Mucosa of rectum (tissue), 2 donors: Measurements from ENCODE around the gene NHERF1.

Experiments
- H3K27ac ChIP-seq, 2 donors: one replicate each; pipeline ENCODE4 v1.7.0; 2013; ENCODE audit warnings: inconsistent platforms in 2 of 2, low read depth in 2 of 2, low read length in 2 of 2
- H3K27me3 ChIP-seq, 2 donors: one replicate each; pipeline ENCODE4 v1.7.0; 2013; ENCODE audit warnings: low read length in 2 of 2; ENCODE audit not compliant: control insufficient read depth in 2 of 2, insufficient read depth in 2 of 2
- H3K36me3 ChIP-seq, 2 donors: one replicate each; pipeline ENCODE4 v1.7.0; 2013; ENCODE audit warnings: low read length in 2 of 2; ENCODE audit not compliant: control insufficient read depth in 2 of 2, insufficient read depth in 2 of 2
- H3K4me1 ChIP-seq, 2 donors: one replicate each; pipeline ENCODE4 v1.7.0; 2013; ENCODE audit warnings: low read length in 2 of 2, mild to moderate bottlenecking in 1 of 2; ENCODE audit not compliant: control insufficient read depth in 2 of 2, insufficient read depth in 2 of 2
- H3K4me3 ChIP-seq, 2 donors: one replicate each; pipeline ENCODE4 v1.7.0; 2013; ENCODE audit warnings: low read length in 2 of 2
- H3K9ac ChIP-seq, 2 donors: one replicate each; pipeline ENCODE4 v1.7.0; 2013; ENCODE audit warnings: low read length in 2 of 2, low read depth in 1 of 2, mild to moderate bottlenecking in 1 of 2
- H3K9me3 ChIP-seq, 2 donors: one replicate each; pipeline ENCODE4 v1.7.0; 2013; ENCODE audit warnings: low read length in 2 of 2; ENCODE audit not compliant: control insufficient read depth in 2 of 2
- donor health status: healthy.
- donor health status: Normal muscosa, but diverticular disease.

NHERF1 gene

GRCh38 chr17:74803971-74804370 lies 55.5 kb downstream of the NHERF1 start:
- H3K4me1 ChIP-seq, result no peaks in the 10 kb centered on the region
- no peak overlapping the region for H3K9ac ChIP-seq
- H3K36me3 ChIP-seq, result peaks cover 10 to 23% of the 10 kb centered on the region in 2 donors

DNA sequence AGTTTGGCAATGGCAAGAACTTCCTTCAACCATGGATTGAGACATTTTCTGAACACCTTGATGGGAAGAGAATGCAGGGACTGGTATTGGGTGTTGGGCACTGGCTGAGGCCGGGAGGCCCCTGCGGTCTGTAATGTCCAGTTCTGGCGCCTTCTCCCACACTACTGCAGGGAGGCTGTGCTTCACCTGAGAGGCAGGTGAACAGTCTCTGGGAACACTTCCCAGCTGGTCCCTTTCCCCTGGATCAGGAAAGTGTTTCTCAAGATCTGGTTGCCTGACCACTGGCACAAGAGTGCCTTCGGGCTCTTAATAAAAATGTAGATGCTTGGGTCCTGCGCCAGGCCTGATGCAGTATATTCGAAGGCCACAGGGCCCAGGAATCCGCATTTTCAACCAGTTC lies 56.3 kb downstream of the NHERF1 start:
- no peaks in the 10 kb centered on the region for H3K4me1 ChIP-seq
- H3K9ac ChIP-seq, result no peak overlapping the region
- no peak overlapping the region for H3K27ac ChIP-seq
- H3K9me3 ChIP-seq, result no peaks in the 10 kb centered on the region
- no peak overlapping the region for H3K4me3 ChIP-seq
- no peaks in the 10 kb centered on the region for H3K27me3 ChIP-seq
- peaks cover 9 to 17% of the 10 kb centered on the region in 2 donors for H3K36me3 ChIP-seq

More at GRCh38 chr17:74803971-74804370, 55.5 kb downstream of the NHERF1 start:
- Histone ChIP-seq H3K9me3 (no peaks in the 10 kb centered on the region), H3K27ac (no peak overlapping the region), H3K4me3 (no peak overlapping the region), H3K27me3 (no peaks in the 10 kb centered on the region)

- H3K27me3 ChIP-seq, result no peaks in the 10 kb centered on the region
- H3K36me3 ChIP-seq, result peaks cover 4 to 18% of the 10 kb centered on the region in 2 donors
- H3K9ac ChIP-seq, result no peak overlapping the region
- H3K4me1 ChIP-seq, result no peaks in the 10 kb centered on the region
- no peak overlapping the region for H3K27ac ChIP-seq
- no peak overlapping the region for H3K4me3 ChIP-seq
- no peaks in the 10 kb centered on the region for H3K9me3 ChIP-seq
Observed at GRCh38 chr17:74805591-74805991, 57.2 kb downstream of the NHERF1 start.

DNA sequence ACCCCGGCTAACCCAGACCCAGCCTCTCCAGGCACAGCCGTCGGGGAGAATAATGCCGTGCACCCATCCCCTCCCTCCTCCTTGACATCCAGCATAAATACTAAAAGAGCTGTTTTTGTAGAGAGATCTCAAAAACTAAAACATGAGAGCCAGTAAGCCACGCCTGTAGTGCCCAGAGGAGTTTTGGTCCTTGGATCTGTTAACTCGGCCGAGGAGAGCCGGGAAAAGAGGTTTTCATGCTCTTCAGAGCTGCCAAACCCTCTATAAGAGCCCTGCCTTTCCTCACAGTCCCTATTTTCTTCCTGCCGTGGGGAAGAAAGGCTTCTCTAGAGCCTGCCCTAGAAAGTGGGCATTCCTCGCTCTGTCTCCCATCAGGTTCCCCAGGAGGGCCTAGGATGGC lies 57.9 kb downstream of the NHERF1 start:
- no peak overlapping the region for H3K4me3 ChIP-seq
- H3K36me3 ChIP-seq, result peaks cover 0 to 12% of the 10 kb centered on the region in 2 donors
- H3K4me1 ChIP-seq, result no peaks in the 10 kb centered on the region
- H3K27me3 ChIP-seq, result no peaks in the 10 kb centered on the region
- no peak overlapping the region for H3K9ac ChIP-seq
- no peak overlapping the region for H3K27ac ChIP-seq
- H3K9me3 ChIP-seq, result no peaks in the 10 kb centered on the region

GRCh38 chr17:74807441-74807840 lies 59.0 kb downstream of the NHERF1 start:
- Histone ChIP-seq H3K4me3 (no peak overlapping the region), H3K9ac (no peak overlapping the region), H3K4me1 (no peaks in the 10 kb centered on the region), H3K27ac (no peak overlapping the region), H3K27me3 (no peaks in the 10 kb centered on the region), H3K9me3 (no peaks in the 10 kb centered on the region), H3K36me3 (peaks cover 0 to 7% of the 10 kb centered on the region in 2 donors)

DNA sequence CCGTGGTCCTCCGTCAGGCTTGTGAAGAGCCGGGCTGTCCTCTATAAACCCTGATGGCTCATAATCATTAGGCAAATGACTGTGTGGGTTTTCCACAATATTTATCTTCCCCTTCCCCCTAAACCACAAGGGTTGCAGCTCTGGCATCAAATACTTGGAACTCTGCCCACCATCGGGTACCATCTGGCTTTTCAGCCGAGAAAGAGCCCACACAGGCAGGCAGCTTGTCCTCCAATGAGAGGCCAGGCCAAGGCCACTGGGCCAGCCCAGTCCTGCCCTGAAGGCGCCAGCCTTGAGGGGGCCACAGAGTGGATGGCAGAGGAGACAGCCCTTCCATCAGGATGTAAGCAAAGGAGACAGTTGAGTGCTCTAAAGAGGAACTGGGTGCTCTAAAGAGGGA lies 59.5 kb downstream of the NHERF1 start:
- Histone ChIP-seq H3K4me3 (no peak overlapping the region), H3K36me3 (peaks cover 0 to 8% of the 10 kb centered on the region in 2 donors), H3K4me1 (no peaks in the 10 kb centered on the region), H3K27me3 (no peaks in the 10 kb centered on the region), H3K9me3 (no peaks in the 10 kb centered on the region), H3K27ac (no peak overlapping the region), H3K9ac (no peak overlapping the region)

GRCh38 chr17:74808714-74809430 lies 60.4 kb downstream of the NHERF1 start:
- Histone ChIP-seq H3K4me1 (no peaks in the 10 kb centered on the region), H3K27ac (no peak overlapping the region), H3K36me3 (peaks cover 0 to 11% of the 10 kb centered on the region in 2 donors), H3K27me3 (no peaks in the 10 kb centered on the region), H3K4me3 (no peak overlapping the region), H3K9me3 (no peaks in the 10 kb centered on the region), H3K9ac (no peak overlapping the region)

GRCh38 chr17:74810699-74811485 lies 62.5 kb downstream of the NHERF1 start:
- H3K4me3 ChIP-seq, result no peak overlapping the region
- H3K27ac ChIP-seq, result no peak overlapping the region
- H3K27me3 ChIP-seq, result no peaks in the 10 kb centered on the region
- peaks cover 0 to 8% of the 10 kb centered on the region in 2 donors for H3K36me3 ChIP-seq
- no peaks in the 10 kb centered on the region for H3K9me3 ChIP-seq
- H3K9ac ChIP-seq, result no peak overlapping the region
- H3K4me1 ChIP-seq, result no peaks in the 10 kb centered on the region

DNA sequence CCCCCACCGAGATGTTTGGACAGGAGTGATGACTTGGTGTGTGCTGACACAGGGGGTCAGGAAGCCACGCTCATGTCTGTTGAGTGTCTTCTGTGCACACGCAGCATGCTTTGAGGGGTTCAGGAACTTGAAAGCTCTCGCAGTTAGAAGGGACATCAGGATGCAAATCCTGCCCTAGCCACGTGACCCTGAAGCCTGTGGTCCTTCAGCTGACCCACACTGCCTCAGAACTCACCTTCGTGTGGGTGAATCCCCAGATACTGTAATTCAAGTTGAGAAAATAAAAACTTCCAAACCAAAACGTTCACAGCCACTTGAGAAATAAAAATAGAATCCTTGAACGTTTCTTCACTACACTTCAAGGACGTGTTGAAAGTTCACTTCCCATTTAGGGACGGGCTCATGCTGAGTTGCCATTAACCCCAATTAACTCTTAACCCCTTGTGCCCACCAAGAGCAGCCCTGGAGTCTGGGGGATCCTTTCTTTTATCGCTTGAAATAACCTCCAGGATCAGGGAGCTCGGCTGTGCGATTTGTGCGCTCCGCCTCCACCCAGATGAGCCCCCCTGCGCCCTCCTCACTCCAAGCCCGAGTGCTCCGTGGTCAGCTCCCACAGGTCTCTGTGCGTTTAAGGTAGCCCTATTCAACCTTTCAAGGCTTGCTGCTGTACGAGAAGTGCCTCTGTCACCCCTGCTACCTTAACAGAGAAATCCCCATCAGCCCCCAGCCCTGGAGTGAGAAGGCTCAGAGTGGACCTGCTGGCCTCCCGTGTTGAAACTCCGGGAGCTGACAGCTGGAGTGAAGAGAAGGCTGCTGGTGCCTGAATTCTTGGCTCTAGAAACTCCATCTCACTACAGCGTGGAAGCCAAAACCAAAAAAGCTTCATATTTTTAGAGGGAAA lies 63.9 kb downstream of the NHERF1 start:
- Histone ChIP-seq H3K27ac (no peak overlapping the region), H3K9me3 (no peaks in the 10 kb centered on the region), H3K36me3 (peaks cover 2 to 8% of the 10 kb centered on the region in 2 donors), H3K4me1 (no peaks in the 10 kb centered on the region), H3K27me3 (no peaks in the 10 kb centered on the region), H3K4me3 (no peak overlapping the region), H3K9ac (no peak overlapping the region)
